GM23338 (cell line): ENCODE measurements around the gene DTNBP1. TPM values are rescaled to one million over a fixed set of nuclear protein-coding genes. Genes with fewer than 3 reads are reported as not detected.

ENCODE experiments used
- ATAC-seq: fragments of 200-7000 bp; cut with Tn5 transposase; 3 replicates; pipeline ENCODE4 v1.9.1; 2020
- DNase-seq: peaks from one replicate; pipeline ENCODE4 v3.0.0-alpha.2; 2015; ENCODE audit warnings: low spot score
- H2AFZ ChIP-seq: fragments of 200-600 bp; sonication (generic); 2 replicates; pipeline ENCODE4 v1.8.0; 2016; ENCODE audit warnings: antibody characterized with exemption, mild to moderate bottlenecking, moderate library complexity
- H3F3A ChIP-seq: fragments of 200-600 bp; sonication (generic); replicated peaks from 2 replicates; pipeline ENCODE4 v1.8.0; 2017; ENCODE audit warnings: antibody characterized with exemption, mixed run types, low read depth
- H3K27ac ChIP-seq: fragments of 200-600 bp; sonication (generic); 2 replicates; pipeline ENCODE4 v1.6.1; 2016; ENCODE audit warnings: low read depth
- H3K27me3 ChIP-seq: fragments of 200-600 bp; sonication (generic); 2 replicates; pipeline ENCODE4 v1.8.0; 2016; ENCODE audit warnings: mild to moderate bottlenecking, mixed run types, moderate library complexity; ENCODE audit not compliant: insufficient read depth
- H3K36me3 ChIP-seq: fragments of 200-600 bp; sonication (generic); 2 replicates; pipeline ENCODE4 v1.8.0; 2016; ENCODE audit warnings: mild to moderate bottlenecking; ENCODE audit not compliant: insufficient read depth
- H3K4me1 ChIP-seq: fragments of 200-600 bp; sonication (generic); 2 replicates; pipeline ENCODE4 v1.8.0; 2016; ENCODE audit warnings: mild to moderate bottlenecking, moderate library complexity; ENCODE audit not compliant: insufficient read depth
- H3K4me2 ChIP-seq: fragments of 200-600 bp; sonication (generic); 2 replicates; pipeline ENCODE4 v1.7.1; 2017; ENCODE audit warnings: mixed run types
- H3K4me3 ChIP-seq: fragments of 200-600 bp; sonication (generic); 2 replicates; pipeline ENCODE4 v1.6.1; 2016; ENCODE audit warnings: mixed run types
- H3K79me2 ChIP-seq: fragments of 200-600 bp; sonication (generic); replicated peaks from 2 replicates; pipeline ENCODE4 v1.8.0; 2017; ENCODE audit warnings: mild to moderate bottlenecking; ENCODE audit not compliant: insufficient read depth
- H3K9me2 ChIP-seq: fragments of 200-600 bp; sonication (generic); 2 replicates; pipeline ENCODE4 v1.8.0; 2017; ENCODE audit not compliant: insufficient read depth
- H4K20me1 ChIP-seq: fragments of 200-600 bp; sonication (generic); replicated peaks from 2 replicates; pipeline ENCODE4 v1.8.0; 2017; ENCODE audit warnings: mild to moderate bottlenecking; ENCODE audit not compliant: insufficient read depth
- H3K27ac Mint-ChIP-seq: 2 replicates; pipeline ENCODE4 v1.8.0; 2020; ENCODE audit warnings: inconsistent platforms, mild to moderate bottlenecking, moderate library complexity, mixed read lengths
- H3K27me3 Mint-ChIP-seq: 3 replicates; pipeline ENCODE4 v1.8.0; 2022; ENCODE audit warnings: low read depth, mild to moderate bottlenecking, moderate library complexity, mixed read lengths, inconsistent platforms; ENCODE audit not compliant: insufficient read depth, poor library complexity
- H3K36me3 Mint-ChIP-seq: 3 replicates; pipeline ENCODE4 v1.8.0; 2021; ENCODE audit warnings: low read depth, mild to moderate bottlenecking, inconsistent platforms, moderate library complexity, mixed read lengths
- H3K4me1 Mint-ChIP-seq: 3 replicates; pipeline ENCODE4 v1.8.0; 2020; ENCODE audit warnings: mild to moderate bottlenecking, inconsistent platforms, mixed read lengths
- H3K4me3 Mint-ChIP-seq: 3 replicates; pipeline ENCODE4 v1.8.0; 2021; ENCODE audit warnings: moderate library complexity, mild to moderate bottlenecking, inconsistent platforms, mixed read lengths
- H3K9me3 Mint-ChIP-seq: 3 replicates; pipeline ENCODE4 v1.8.0; 2020; ENCODE audit warnings: moderate library complexity, mild to moderate bottlenecking, inconsistent platforms, mixed read lengths
- ETS1 ChIP-seq: IDR thresholded peaks from 2 replicates; pipeline ENCODE4 v1.6.1; 2016; ENCODE audit warnings: antibody characterized with exemption
- EZH2 ChIP-seq: fragments of 200-600 bp; sonication (generic); IDR thresholded peaks from one replicate; pipeline ENCODE4 v1.8.0; 2017; ENCODE audit warnings: antibody characterized with exemption, mild to moderate bottlenecking, low read depth; ENCODE audit not compliant: unreplicated experiment
- EZH2phosphoT487 ChIP-seq: fragments of 200-600 bp; sonication (generic); IDR thresholded peaks from one replicate; pipeline ENCODE4 v1.8.1; 2018; ENCODE audit warnings: antibody characterized with exemption; ENCODE audit not compliant: unreplicated experiment
- JUNB ChIP-seq: IDR thresholded peaks from one replicate; pipeline ENCODE4 v1.6.1; 2016; ENCODE audit warnings: antibody characterized with exemption; ENCODE audit not compliant: unreplicated experiment
- NANOG ChIP-seq: IDR thresholded peaks from 2 replicates; pipeline ENCODE4 v1.6.1; 2016; ENCODE audit warnings: antibody characterized with exemption, borderline replicate concordance
- REST ChIP-seq: IDR thresholded peaks from one replicate; pipeline ENCODE4 v1.6.1; 2018; ENCODE audit warnings: antibody characterized with exemption; ENCODE audit not compliant: unreplicated experiment
- ZNF114 ChIP-seq: fragments of 250-450 bp; sonication (Bioruptor Pico); IDR thresholded peaks from 2 replicates; pipeline ENCODE4 v1.5.0; 2020; ENCODE audit warnings: mild to moderate bottlenecking, moderate library complexity
- ZNF331 ChIP-seq: fragments of 250-450 bp; sonication (Bioruptor Pico); IDR thresholded peaks from 2 replicates; pipeline ENCODE4 v1.5.0; 2020; ENCODE audit warnings: low read depth, mild to moderate bottlenecking, moderate library complexity
- polyA plus RNA-seq: library from polyadenylated mRNA; unstranded; fragments of >200 nt; fragmentation: Nextera tagmentation; extraction: Ambion mirVana; gene quantifications from 2 replicates; pipeline ENCODE4 v1.2.1, GENCODE V29; 2016
- total RNA-seq: library from RNA; depleted of rRNA; stranded (reverse); fragments of >200 nt; shearing (Covaris generic); gene quantifications from 2 replicates; pipeline ENCODE4 v1.2.3, GENCODE V29; 2014
- TF ChIP-seq, protein P1 (sequence below): fragments of 250-450 bp; sonication (Bioruptor Pico); IDR thresholded peaks from 2 replicates; pipeline ENCODE4 v1.5.0; 2020; ENCODE audit warnings: mild to moderate bottlenecking, moderate library complexity

The DTNBP1 gene
- total and polyA plus RNA-seq, 2 experiments from 2014 or later, result 12.1 to 20.1 TPM

- Histone ChIP-seq H3K79me2 (0 out of 2 replicates have a peak, but pooled peaks cover 8% of the 10 kb centered on the region), H3K36me3 (no peaks in the 10 kb centered on the region), H3K9me2 (no peaks in the 10 kb centered on the region), H3K4me1 (peaks cover 14% of the 10 kb centered on the region), H3K27me3 (no peaks in the 10 kb centered on the region), H3F3A (no peaks in the 10 kb centered on the region), H3K4me2 (no peak overlapping the region), H2AFZ (no peak overlapping the region), H3K27ac (no peak overlapping the region), H3K4me3 (no peak overlapping the region), H4K20me1 (0 out of 2 replicates have a peak, but pooled peaks cover 4% of the 10 kb centered on the region)
- TF ChIP-seq ZNF331 (CRISPR knock-in tag) (no peak), ZNF114 (CRISPR knock-in tag) (no peak), EZH2phosphoT487 (no peak), ETS1 (no peak), NANOG (no peak), REST (no peak), EZH2 (no peak), JUNB (no peak)
- TF ChIP-seq, protein P1, sequence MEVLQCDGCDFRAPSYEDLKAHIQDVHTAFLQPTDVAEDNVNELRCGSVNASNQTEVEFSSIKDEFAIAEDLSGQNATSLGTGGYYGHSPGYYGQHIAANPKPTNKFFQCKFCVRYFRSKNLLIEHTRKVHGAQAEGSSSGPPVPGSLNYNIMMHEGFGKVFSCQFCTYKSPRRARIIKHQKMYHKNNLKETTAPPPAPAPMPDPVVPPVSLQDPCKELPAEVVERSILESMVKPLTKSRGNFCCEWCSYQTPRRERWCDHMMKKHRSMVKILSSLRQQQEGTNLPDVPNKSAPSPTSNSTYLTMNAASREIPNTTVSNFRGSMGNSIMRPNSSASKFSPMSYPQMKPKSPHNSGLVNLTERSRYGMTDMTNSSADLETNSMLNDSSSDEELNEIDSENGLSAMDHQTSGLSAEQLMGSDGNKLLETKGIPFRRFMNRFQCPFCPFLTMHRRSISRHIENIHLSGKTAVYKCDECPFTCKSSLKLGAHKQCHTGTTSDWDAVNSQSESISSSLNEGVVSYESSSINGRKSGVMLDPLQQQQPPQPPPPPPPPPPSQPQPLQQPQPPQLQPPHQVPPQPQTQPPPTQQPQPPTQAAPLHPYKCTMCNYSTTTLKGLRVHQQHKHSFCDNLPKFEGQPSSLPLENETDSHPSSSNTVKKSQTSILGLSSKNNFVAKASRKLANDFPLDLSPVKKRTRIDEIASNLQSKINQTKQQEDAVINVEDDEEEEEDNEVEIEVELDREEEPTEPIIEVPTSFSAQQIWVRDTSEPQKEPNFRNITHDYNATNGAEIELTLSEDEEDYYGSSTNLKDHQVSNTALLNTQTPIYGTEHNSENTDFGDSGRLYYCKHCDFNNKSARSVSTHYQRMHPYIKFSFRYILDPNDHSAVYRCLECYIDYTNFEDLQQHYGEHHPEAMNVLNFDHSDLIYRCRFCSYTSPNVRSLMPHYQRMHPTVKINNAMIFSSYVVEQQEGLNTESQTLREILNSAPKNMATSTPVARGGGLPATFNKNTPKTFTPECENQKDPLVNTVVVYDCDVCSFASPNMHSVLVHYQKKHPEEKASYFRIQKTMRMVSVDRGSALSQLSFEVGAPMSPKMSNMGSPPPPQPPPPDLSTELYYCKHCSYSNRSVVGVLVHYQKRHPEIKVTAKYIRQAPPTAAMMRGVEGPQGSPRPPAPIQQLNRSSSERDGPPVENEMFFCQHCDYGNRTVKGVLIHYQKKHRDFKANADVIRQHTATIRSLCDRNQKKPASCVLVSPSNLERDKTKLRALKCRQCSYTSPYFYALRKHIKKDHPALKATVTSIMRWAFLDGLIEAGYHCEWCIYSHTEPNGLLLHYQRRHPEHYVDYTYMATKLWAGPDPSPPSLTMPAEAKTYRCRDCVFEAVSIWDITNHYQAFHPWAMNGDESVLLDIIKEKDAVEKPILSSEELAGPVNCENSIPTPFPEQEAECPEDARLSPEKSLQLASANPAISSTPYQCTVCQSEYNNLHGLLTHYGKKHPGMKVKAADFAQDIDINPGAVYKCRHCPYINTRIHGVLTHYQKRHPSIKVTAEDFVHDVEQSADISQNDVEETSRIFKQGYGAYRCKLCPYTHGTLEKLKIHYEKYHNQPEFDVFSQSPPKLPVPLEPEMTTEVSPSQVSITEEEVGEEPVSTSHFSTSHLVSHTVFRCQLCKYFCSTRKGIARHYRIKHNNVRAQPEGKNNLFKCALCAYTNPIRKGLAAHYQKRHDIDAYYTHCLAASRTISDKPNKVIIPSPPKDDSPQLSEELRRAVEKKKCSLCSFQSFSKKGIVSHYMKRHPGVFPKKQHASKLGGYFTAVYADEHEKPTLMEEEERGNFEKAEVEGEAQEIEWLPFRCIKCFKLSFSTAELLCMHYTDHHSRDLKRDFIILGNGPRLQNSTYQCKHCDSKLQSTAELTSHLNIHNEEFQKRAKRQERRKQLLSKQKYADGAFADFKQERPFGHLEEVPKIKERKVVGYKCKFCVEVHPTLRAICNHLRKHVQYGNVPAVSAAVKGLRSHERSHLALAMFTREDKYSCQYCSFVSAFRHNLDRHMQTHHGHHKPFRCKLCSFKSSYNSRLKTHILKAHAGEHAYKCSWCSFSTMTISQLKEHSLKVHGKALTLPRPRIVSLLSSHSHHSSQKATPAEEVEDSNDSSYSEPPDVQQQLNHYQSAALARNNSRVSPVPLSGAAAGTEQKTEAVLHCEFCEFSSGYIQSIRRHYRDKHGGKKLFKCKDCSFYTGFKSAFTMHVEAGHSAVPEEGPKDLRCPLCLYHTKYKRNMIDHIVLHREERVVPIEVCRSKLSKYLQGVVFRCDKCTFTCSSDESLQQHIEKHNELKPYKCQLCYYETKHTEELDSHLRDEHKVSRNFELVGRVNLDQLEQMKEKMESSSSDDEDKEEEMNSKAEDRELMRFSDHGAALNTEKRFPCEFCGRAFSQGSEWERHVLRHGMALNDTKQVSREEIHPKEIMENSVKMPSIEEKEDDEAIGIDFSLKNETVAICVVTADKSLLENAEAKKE (CRISPR knock-in tag), result no peak
- Mint-ChIP-seq H3K36me3 (no peaks in the 10 kb centered on the region), H3K27me3 (no peaks in the 10 kb centered on the region), H3K4me1 (peaks cover 12% of the 10 kb centered on the region), H3K4me3 (no peak overlapping the region), H3K27ac (no peak overlapping the region), H3K9me3 (no peaks in the 10 kb centered on the region)
- ATAC-seq, result no peak
- DNase-seq, result no peak
Observed at GRCh38 chr6:15654250-15654649, 8.6 kb downstream of the DTNBP1 start.
